AG10803 (cell line): ENCODE data around the gene RBM43.

ENCODE experiments used
- DNase-seq: peaks from one replicate; pipeline ENCODE4 v3.0.0; 2010; ENCODE audit warnings: low read depth
- H3K4me3 ChIP-seq: 2 replicates; pipeline ENCODE4 v1.5.1; 2011; ENCODE audit warnings: mild to moderate bottlenecking, low read length, control low read depth
- CTCF ChIP-seq: conservative IDR thresholded peaks from 2 replicates; pipeline ENCODE4 v1.5.1; 2011; ENCODE audit warnings: mild to moderate bottlenecking, low read length, control low read depth, inconsistent platforms

Gene RBM43

GRCh38 chr2:151228847-151229512 is 32.7 kb downstream of the RBM43 start:
- no peak overlapping the region for H3K4me3 ChIP-seq
- no peak for TF ChIP-seq CTCF
- no peak for DNase-seq

GRCh38 chr2:151217343-151217742 is 44.3 kb downstream of the RBM43 start:
- no peak for TF ChIP-seq CTCF
- H3K4me3 ChIP-seq, result no peak overlapping the region
- DNase-seq, result no peak

GRCh38 chr2:151207100-151207499 is 54.6 kb downstream of the RBM43 start:
- no peak for TF ChIP-seq CTCF
- DNase-seq, result no peak
- H3K4me3 ChIP-seq, result no peak overlapping the region

- no peak for DNase-seq
- H3K4me3 ChIP-seq, result no peak overlapping the region
- no peak for TF ChIP-seq CTCF
Observed at GRCh38 chr2:151206446-151206968, 55.2 kb downstream of the RBM43 start.

- H3K4me3 ChIP-seq, result no peak overlapping the region
- DNase-seq, result no peak
- no peak for TF ChIP-seq CTCF
Observed at GRCh38 chr2:151205571-151205970, 56.1 kb downstream of the RBM43 start.

- no peak for DNase-seq
- TF ChIP-seq CTCF, result no peak
- H3K4me3 ChIP-seq, result no peak overlapping the region
Observed at GRCh38 chr2:151204756-151205155, 56.9 kb downstream of the RBM43 start.

- H3K4me3 ChIP-seq, result no peak overlapping the region
- DNase-seq, result peak; percentile 5
- no peak for TF ChIP-seq CTCF
Observed at GRCh38 chr2:151200844-151201243, 60.8 kb downstream of the RBM43 start.
